Stimulated activated naive CD4-positive, alpha-beta T cell (primary cell): Measurements from ENCODE around the gene RNF135.
"Not testable (repeated sequence)": the region's sequence is repeated elsewhere in the genome, so short reads cannot be mapped to it uniquely, and the experiment has no call there.

ENCODE experiments used
- DNase-seq, 6 experiments: peaks; one replicate each; lab custom pipeline; 2025; lab: John Stamatoyannopoulos, UW

RNF135 gene

GRCh38 chr17:30970831-30971567 lies at the start of gene RNF135:
Gene RNF135, plus strand, starts transcription at chr17:30971039. Its CDS starts 35 bp downstream, at chr17:30971074.
- DNase-seq, result peak in 5 of 6 experiments; percentile 13 to 55 (median 34)

- no peak for DNase-seq
These were observed 49.2 kb upstream of the RNF135 start, which contains the start of gene ADAP2 for GRCh38 chr17:30921544-30922196. Gene ADAP2, plus strand, starts transcription at chr17:30921945. Its CDS starts 70 bp downstream, at chr17:30922015.

- peak in 1 of 6 experiments; percentile 8 for DNase-seq
These were observed 48.4 kb upstream of the RNF135 start for GRCh38 chr17:30922235-30923030.

GRCh38 chr17:30924341-30924740 lies 46.5 kb upstream of the RNF135 start:
- no peak for DNase-seq

- DNase-seq, result no peak
These were observed 44.3 kb upstream of the RNF135 start for GRCh38 chr17:30926516-30926915.

GRCh38 chr17:30927756-30928155 lies 43.1 kb upstream of the RNF135 start:
- no peak for DNase-seq

- DNase-seq, result no peak
These were observed 42.3 kb upstream of the RNF135 start for GRCh38 chr17:30928584-30928983.

DNA sequence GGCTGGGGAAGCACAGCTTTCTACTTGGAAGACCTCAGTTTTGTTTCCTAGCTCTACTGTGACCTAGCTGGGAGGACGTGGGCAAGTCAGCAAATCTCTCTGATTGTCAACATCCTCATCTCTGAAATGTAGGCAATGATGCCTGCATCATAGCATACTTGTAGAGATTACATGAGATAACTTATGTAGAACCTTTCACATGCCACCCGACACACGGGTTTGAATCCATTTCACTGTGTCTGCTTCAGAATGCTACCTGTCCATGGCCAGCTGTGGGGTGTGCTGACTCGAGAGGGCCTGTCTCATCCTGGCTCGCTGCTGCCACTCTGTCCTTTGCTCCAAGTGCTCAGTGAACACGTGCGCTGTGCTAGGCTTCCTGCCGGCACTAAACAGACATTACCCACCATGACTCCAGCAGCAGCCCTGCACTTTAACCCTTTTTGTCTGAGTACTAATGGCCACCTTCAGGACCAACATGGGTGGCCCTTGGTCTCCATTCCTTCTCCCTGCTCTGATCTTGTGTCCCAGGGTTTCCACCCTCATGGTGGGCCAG lies 41.7 kb upstream of the RNF135 start:
- no peak for DNase-seq

DNA sequence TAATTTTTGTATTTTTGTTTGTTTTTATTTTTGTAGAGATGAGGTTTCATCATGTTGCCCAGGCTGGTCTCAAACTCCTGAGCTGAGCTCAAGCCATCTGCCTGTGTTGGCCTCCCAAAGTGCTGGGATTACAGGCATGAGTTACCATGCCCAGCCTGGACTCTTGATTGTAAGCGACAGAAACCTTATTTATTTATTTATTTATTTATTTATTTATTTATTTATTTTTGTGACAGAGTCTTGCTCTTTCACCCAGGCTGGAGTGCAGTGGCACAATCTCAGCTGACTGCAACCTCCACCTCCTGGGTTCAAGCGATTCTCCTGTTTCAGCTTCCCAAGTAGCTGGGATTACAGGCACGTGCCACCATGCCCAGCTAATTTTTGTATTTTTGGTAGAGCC lies 41.0 kb upstream of the RNF135 start:
- DNase-seq, result not testable (repeated sequence)

- DNase-seq, result no peak
These were observed 40.3 kb upstream of the RNF135 start for GRCh38 chr17:30930495-30930894.

DNA sequence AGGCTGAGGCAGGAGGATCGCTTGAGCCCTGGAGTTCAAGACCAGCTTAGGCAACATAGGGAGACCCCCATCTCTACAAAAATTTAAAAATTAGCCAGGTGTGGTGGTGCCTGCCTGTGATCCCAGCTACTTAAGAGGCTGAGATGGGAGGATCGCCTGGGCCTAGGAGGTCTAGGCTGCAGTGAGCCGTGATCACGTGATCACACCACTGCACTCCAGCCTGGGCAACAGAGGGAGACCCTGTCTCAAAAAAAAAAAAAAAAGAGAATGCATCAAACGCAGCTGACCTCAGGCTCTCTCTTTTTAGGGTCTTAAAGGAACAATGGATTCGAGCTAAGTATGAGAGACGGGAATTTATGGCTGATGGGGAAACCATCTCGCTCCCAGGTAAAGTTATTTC lies 39.3 kb upstream of the RNF135 start:
- DNase-seq, result not testable (repeated sequence)

GRCh38 chr17:30933966-30934365 lies 36.9 kb upstream of the RNF135 start:
- no peak for DNase-seq

DNA sequence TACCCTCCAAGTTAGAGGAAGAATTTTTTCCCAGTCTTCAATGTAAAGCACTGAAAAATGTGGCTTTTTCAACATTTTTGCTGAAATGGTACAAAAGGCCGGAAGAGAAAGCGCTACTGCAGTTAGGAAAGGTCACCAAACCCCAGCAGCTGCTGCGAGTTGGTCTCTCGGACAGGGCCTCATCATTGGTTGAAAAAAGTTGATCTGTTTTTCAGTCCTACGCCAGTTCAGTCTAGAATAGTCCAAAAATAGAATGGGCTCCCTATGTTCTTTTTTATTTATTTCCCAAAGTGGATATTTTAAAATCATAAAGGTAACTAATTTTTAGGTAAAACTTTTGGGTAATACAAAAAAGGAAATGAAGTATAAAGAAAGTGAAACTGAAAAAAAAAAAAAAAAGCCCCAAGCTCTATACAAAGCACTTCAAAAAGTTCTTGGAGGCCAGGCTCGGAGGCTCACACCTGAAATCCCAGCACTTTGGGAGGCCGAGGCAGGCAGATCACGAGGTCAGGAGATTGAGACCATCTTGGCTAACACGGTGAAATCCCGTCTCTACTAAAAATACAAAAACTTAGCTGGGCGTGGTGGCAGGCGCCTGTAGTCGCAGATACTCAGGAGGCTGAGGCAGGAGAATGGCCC lies 31.7 kb upstream of the RNF135 start:
- no peak for DNase-seq

- DNase-seq, result no peak
These were observed 28.3 kb upstream of the RNF135 start for GRCh38 chr17:30942308-30943079.

- no peak for DNase-seq
These were observed 23.0 kb upstream of the RNF135 start for GRCh38 chr17:30947796-30948195.

GRCh38 chr17:30950189-30950588 lies 20.6 kb upstream of the RNF135 start:
- no peak for DNase-seq

DNA sequence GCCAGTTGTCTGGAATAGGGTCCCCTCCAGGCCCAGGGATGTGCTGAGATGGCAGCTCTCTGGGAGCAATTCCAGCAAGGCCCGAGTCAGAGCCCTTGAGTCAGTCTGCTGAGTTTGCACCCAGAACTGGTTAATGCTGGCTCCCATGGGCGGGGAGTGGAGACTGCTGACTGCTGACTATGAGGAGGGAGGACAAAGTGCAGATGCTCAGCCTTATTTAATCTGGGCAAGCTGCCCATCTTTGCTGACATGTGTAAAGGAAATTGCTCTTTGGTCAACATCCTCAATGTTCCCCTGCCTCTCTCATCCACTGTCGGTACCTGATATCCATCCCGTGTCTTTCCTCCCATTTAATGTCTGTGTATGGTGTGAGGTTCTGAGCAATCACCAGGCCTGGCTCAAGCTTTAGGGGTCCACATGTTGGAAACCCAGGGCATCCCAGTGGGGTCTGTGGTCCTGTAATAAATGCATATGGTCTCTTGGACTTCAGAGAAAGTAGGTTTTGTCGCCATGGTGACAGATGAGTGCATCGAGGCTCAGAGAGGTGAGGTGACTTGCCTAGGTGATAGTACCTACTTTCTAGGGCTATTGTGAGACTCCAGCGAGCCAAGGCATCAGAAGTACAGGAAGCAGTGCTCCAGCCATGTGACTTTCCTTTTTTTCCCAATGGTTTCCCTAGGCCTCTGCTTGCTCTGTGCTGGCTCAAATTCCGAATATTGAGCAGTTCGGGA lies 20.0 kb upstream of the RNF135 start:
- no peak for DNase-seq

DNA sequence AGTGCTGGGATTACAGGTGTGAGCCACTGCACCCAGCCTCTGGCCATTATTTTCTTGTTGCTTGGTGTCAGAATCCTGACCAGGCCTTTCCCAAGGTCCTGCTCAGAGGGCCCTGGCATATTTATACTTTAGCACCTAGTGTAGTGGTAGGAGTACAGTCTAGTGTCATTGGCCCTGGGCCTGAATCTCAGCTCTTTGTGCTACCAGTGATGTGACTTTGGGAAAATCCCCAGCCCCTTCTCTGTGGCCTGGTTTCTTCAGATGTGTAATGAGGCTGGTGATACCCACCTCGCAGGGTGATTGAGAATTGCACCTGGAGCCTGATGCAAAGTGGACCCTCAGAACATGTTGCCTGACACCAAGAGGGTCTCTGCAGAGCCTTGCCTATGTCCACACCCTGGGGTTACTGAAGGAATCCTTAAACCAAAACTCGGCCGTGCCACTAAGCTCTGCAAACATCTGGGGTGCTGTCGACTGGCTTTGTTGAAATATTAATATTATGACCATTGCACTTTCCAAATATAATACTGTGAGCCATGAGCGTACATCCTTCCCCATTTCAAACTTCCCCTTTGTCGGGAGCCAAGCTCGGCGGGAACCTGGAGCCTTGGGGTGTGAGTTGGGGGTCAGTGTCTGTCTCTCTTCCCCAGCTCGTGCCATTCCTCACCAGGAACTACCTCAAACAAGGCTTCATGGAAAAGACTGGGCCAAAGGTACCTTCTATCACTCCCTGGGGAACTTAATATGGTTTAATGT lies 18.0 kb upstream of the RNF135 start:
- no peak for DNase-seq

DNA sequence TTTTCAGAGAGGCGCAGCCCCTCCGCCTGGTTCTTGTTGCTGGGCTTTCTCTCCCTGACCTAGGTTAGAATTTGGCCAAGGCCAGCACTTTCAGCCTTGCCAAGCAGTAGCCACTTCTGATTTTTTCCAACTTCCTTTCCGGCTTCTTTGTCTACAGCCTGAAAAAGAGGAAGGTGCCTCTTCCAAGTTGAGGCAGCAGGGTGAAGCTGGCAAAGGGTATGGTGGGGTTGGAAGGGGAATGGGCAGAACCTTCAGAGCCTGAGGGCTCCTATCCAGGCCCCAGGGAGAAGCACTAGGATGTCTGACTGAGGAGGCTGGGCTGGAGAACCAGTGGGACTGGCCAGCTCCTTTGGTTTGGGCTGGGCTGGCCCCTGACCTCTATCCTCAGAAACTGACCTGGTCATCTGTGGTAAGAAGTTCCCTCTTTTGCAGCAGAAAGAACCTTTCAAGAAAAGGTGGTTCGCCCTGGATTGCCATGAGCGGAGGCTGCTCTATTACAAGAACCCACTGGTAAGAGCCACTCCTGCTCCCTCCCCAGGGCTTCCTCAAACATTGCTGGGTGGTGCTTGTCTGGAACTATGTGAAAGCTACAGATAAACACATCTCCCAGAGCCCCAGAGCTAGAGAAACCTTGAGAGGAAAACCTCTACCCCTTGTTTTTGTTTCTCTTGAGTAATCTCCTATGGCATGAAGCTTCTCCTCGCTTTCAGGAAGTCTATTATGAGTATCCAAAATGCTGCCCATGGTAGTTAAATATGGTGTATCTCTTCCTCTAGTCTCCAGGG lies 16.6 kb upstream of the RNF135 start:
- no peak for DNase-seq
